ENCODE data around the gene SBK1.

Gene SBK1

DNA sequence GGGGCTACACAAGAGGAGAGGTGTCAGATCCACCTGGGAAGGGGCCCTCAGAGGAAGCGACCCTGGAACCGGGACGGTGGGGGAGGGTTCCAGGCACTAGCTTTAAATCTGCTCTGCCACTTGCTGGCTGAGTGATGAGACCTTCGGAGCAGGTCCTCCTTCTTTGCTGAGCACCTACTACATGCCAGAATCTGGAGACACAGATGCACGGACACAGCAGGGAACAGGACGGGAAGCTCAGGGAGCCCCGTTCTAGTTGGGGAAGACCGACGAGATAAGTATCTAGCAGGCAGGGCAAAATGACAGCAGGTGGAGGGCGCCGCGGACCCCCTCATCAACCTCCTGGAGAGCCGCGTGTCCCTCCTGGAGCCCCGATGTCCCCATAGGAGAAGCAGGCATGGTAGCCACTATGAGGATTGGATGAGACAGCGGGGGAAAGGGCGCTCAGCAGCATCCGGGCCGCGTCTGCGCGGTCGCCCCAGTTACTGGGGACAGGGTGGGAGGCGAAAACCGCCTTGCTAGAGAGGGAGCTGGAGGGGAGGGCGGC is 27.2 kb downstream of the SBK1 start:
- no peak for ATAC-seq (ENCODE audit: insufficient read depth, low read depth)
- no peaks in the 10 kb centered on the region for H3K9me3 ChIP-seq (ENCODE audit: insufficient read depth, low read length, severe bottlenecking)
- H2AFZ ChIP-seq (ENCODE audit: low read depth, low read length), result no peak overlapping the region
- TF ChIP-seq EZH2 (IDR thresholded peaks at IDR 0.05; ENCODE audit: borderline replicate concordance, low read depth, low read length, severe bottlenecking), result no peak
- TF ChIP-seq, protein P1, sequence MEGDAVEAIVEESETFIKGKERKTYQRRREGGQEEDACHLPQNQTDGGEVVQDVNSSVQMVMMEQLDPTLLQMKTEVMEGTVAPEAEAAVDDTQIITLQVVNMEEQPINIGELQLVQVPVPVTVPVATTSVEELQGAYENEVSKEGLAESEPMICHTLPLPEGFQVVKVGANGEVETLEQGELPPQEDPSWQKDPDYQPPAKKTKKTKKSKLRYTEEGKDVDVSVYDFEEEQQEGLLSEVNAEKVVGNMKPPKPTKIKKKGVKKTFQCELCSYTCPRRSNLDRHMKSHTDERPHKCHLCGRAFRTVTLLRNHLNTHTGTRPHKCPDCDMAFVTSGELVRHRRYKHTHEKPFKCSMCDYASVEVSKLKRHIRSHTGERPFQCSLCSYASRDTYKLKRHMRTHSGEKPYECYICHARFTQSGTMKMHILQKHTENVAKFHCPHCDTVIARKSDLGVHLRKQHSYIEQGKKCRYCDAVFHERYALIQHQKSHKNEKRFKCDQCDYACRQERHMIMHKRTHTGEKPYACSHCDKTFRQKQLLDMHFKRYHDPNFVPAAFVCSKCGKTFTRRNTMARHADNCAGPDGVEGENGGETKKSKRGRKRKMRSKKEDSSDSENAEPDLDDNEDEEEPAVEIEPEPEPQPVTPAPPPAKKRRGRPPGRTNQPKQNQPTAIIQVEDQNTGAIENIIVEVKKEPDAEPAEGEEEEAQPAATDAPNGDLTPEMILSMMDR (IDR thresholded peaks at IDR 0.05; ENCODE audit: borderline replicate concordance, extremely low read depth, low read length, poor library complexity, severe bottlenecking), result no peak
- H3K36me3 ChIP-seq (ENCODE audit: insufficient read depth, low read length), result peaks cover 7% of the 10 kb centered on the region; the same call in 1 of the 2 replicates
- no peak overlapping the region for H3K4me3 ChIP-seq (ENCODE audit: low read depth in 1 of 2, low read length in 2 of 2)
- no peak overlapping the region for H3K9ac ChIP-seq (ENCODE audit: low read depth, low read length)
- H3K79me2 ChIP-seq (ENCODE audit: insufficient read depth, low read length), result no peaks in the 10 kb centered on the region
- H3K27me3 ChIP-seq (ENCODE audit: insufficient read depth, low read length, poor library complexity), result no peaks in the 10 kb centered on the region
- peaks cover 2% of the 10 kb centered on the region; the same call in 1 of the 2 replicates for H4K20me1 ChIP-seq (ENCODE audit: insufficient read depth, low read length)
- H3K27ac ChIP-seq (ENCODE audit: low read length), result no peak overlapping the region
- H3K4me2 ChIP-seq (ENCODE audit: insufficient read depth, low read length), result no peak overlapping the region
- DNase-seq, result no peak
- H3K4me1 ChIP-seq (ENCODE audit: insufficient read depth, low read length), result no peaks in the 10 kb centered on the region

DNA sequence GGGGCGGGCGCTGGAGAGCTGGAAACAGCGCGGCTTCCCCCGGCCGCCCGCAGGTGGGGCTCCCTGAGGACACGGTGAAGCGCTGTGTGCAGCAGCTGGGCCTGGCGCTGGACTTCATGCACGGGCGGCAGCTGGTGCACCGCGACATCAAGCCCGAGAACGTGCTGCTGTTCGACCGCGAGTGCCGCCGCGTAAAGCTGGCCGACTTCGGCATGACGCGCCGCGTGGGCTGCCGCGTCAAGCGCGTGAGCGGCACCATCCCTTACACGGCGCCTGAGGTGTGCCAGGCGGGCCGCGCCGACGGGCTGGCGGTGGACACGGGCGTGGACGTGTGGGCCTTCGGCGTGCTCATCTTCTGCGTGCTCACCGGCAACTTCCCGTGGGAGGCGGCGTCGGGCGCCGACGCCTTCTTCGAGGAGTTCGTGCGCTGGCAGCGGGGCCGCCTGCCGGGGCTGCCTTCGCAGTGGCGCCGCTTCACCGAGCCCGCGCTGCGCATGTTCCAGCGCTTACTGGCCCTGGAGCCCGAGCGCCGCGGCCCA is 27.8 kb downstream of the SBK1 start:
- TF ChIP-seq, protein P1 (IDR thresholded peaks at IDR 0.05; ENCODE audit: borderline replicate concordance, extremely low read depth, low read length, poor library complexity, severe bottlenecking), result no peak
- TF ChIP-seq EZH2 (IDR thresholded peaks at IDR 0.05; ENCODE audit: borderline replicate concordance, low read depth, low read length, severe bottlenecking), result no peak
- H3K9ac ChIP-seq (ENCODE audit: low read depth, low read length), result no peak overlapping the region
- H3K27me3 ChIP-seq (ENCODE audit: insufficient read depth, low read length, poor library complexity), result no peaks in the 10 kb centered on the region
- H3K4me3 ChIP-seq (ENCODE audit: low read depth in 1 of 2, low read length in 2 of 2), result no peak overlapping the region
- no peaks in the 10 kb centered on the region for H3K4me1 ChIP-seq (ENCODE audit: insufficient read depth, low read length)
- no peak for DNase-seq
- no peak overlapping the region for H3K27ac ChIP-seq (ENCODE audit: low read length)
- H3K4me2 ChIP-seq (ENCODE audit: insufficient read depth, low read length), result no peak overlapping the region
- no peaks in the 10 kb centered on the region for H3K9me3 ChIP-seq (ENCODE audit: insufficient read depth, low read length, severe bottlenecking)
- H3K79me2 ChIP-seq (ENCODE audit: insufficient read depth, low read length), result no peaks in the 10 kb centered on the region
- no peak for ATAC-seq (ENCODE audit: insufficient read depth, low read depth)
- peaks cover 2% of the 10 kb centered on the region; the same call in 1 of the 2 replicates for H4K20me1 ChIP-seq (ENCODE audit: insufficient read depth, low read length)
- H3K36me3 ChIP-seq (ENCODE audit: insufficient read depth, low read length), result peaks cover 7% of the 10 kb centered on the region; the same call in 1 of the 2 replicates
- H2AFZ ChIP-seq (ENCODE audit: low read depth, low read length), result no peak overlapping the region

DNA sequence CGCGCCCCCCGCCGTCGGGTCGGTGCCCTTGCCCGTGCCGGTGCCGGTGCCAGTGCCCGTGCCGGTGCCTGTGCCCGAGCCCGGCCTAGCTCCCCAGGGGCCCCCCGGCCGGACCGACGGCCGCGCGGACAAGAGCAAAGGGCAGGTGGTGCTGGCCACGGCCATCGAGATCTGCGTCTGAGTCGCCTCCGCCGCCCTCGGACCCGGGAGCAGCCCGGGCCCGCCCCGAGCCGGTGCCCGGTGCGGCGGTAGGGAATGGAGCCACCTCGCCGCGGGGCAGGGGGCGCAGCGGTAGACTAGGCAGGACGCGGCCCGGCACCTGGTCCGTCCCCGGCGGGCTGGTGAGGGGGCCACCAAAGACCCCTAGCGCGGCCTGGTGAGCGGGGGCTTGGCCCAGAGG is 28.4 kb downstream of the SBK1 start:
- no peaks in the 10 kb centered on the region for H3K9me3 ChIP-seq (ENCODE audit: insufficient read depth, low read length, severe bottlenecking)
- H3K36me3 ChIP-seq (ENCODE audit: insufficient read depth, low read length), result peaks cover 7% of the 10 kb centered on the region; the same call in 1 of the 2 replicates
- ATAC-seq (ENCODE audit: insufficient read depth, low read depth) (no peak), DNase-seq (no peak)
- H3K9ac ChIP-seq (ENCODE audit: low read depth, low read length), result no peak overlapping the region
- H3K27me3 ChIP-seq (ENCODE audit: insufficient read depth, low read length, poor library complexity), result no peaks in the 10 kb centered on the region
- H2AFZ ChIP-seq (ENCODE audit: low read depth, low read length), result no peak overlapping the region
- no peak overlapping the region for H3K4me2 ChIP-seq (ENCODE audit: insufficient read depth, low read length)
- H4K20me1 ChIP-seq (ENCODE audit: insufficient read depth, low read length), result peaks cover 2% of the 10 kb centered on the region; the same call in 1 of the 2 replicates
- H3K27ac ChIP-seq (ENCODE audit: low read length), result no peak overlapping the region
- no peaks in the 10 kb centered on the region for H3K79me2 ChIP-seq (ENCODE audit: insufficient read depth, low read length)
- H3K4me1 ChIP-seq (ENCODE audit: insufficient read depth, low read length), result no peaks in the 10 kb centered on the region
- H3K4me3 ChIP-seq (ENCODE audit: low read depth in 1 of 2, low read length in 2 of 2), result no peak overlapping the region
- TF ChIP-seq, protein P1 (IDR thresholded peaks at IDR 0.05; ENCODE audit: borderline replicate concordance, extremely low read depth, low read length, poor library complexity, severe bottlenecking), result no peak
- TF ChIP-seq EZH2 (IDR thresholded peaks at IDR 0.05; ENCODE audit: borderline replicate concordance, low read depth, low read length, severe bottlenecking), result no peak

Data from DND-41 (cell line).